CD14-positive monocyte (primary cell): ENCODE data around the gene TRAF3IP3. TPM values are rescaled to one million over a fixed set of nuclear protein-coding genes. Genes with fewer than 3 reads are reported as not detected.

ENCODE experiments used
- DNase-seq, 3 donors: peaks; one replicate each; pipeline ENCODE4 v3.0.0-alpha.2; 2011 to 2022
- H2AFZ ChIP-seq: 2 replicates; pipeline ENCODE4 v1.6.0; 2012; ENCODE audit warnings: mild to moderate bottlenecking, low read depth, low read length, inconsistent platforms; ENCODE audit not compliant: insufficient read depth, poor library complexity, severe bottlenecking
- H3K27ac ChIP-seq, 2 donors: 1 replicate in 1 of 2; 2 replicates in 1 of 2; pipeline ENCODE4 v1.5.1; 2012 to 2013; ENCODE audit warnings: low read length in 2 of 2, control low read depth in 1 of 2, inconsistent platforms in 1 of 2, low read depth in 1 of 2, mild to moderate bottlenecking in 1 of 2
- H3K27me3 ChIP-seq, 2 donors: one replicate each; pipeline versions ENCODE4 v1.6.0 to v1.6.1; 2011 to 2013; ENCODE audit warnings: low read length in 2 of 2; ENCODE audit not compliant: control insufficient read depth in 2 of 2, insufficient read depth in 2 of 2
- H3K36me3 ChIP-seq, 2 donors: replicated peaks in 1 of 2; 1 replicate in 1 of 2; 2 replicates in 1 of 2; pipeline versions ENCODE4 v1.5.1 to v1.6.1; 2012 to 2013; ENCODE audit warnings: low read length in 2 of 2, control low read depth in 1 of 2, inconsistent platforms in 1 of 2, mild to moderate bottlenecking in 1 of 2; ENCODE audit not compliant: insufficient read depth in 2 of 2, control insufficient read depth in 1 of 2
- H3K4me1 ChIP-seq, 2 donors: 1 replicate in 1 of 2; 2 replicates in 1 of 2; pipeline versions ENCODE4 v1.5.1 to v1.6.1; 2012 to 2013; ENCODE audit warnings: low read length in 2 of 2, control low read depth in 1 of 2, inconsistent platforms in 1 of 2, mild to moderate bottlenecking in 1 of 2, moderate library complexity in 1 of 2; ENCODE audit not compliant: insufficient read depth in 2 of 2, control insufficient read depth in 1 of 2
- H3K4me2 ChIP-seq: replicated peaks from 2 replicates; pipeline ENCODE3; 2012; ENCODE audit warnings: low read length, moderate library complexity, mild to moderate bottlenecking; ENCODE audit not compliant: poor library complexity, severe bottlenecking; ENCODE audit errors: extremely low read depth
- H3K4me3 ChIP-seq, 3 experiments: fragments of 200-600 bp in 1 of 3; sonication (generic) in 1 of 3; replicated peaks in 1 of 3; 1 replicate in 2 of 3; 2 replicates in 1 of 3; pipeline ENCODE4 v1.5.1; 2011 to 2013; ENCODE audit warnings: low read length in 3 of 3, mild to moderate bottlenecking in 3 of 3, control low read depth in 2 of 3, low read depth in 2 of 3, inconsistent platforms in 1 of 3, moderate library complexity in 1 of 3
- H3K79me2 ChIP-seq: 2 replicates; pipeline ENCODE4 v1.6.0; 2012; ENCODE audit warnings: mild to moderate bottlenecking, control low read depth, inconsistent platforms, low read length, moderate library complexity; ENCODE audit not compliant: insufficient read depth
- H3K9ac ChIP-seq: 2 replicates; pipeline ENCODE4 v1.6.0; 2017; ENCODE audit warnings: low read length, mild to moderate bottlenecking; ENCODE audit not compliant: insufficient read depth, poor library complexity, severe bottlenecking
- H3K9me3 ChIP-seq, 2 donors: replicated peaks in 1 of 2; 1 replicate in 1 of 2; 2 replicates in 1 of 2; pipeline versions ENCODE4 v1.5.1 to v1.6.1; 2012 to 2013; ENCODE audit warnings: low read length in 2 of 2, control low read depth in 1 of 2; ENCODE audit not compliant: control insufficient read depth in 1 of 2, insufficient read depth in 1 of 2
- H4K20me1 ChIP-seq: 2 replicates; pipeline ENCODE4 v1.6.0; 2012; ENCODE audit warnings: mild to moderate bottlenecking, low read length, control low read depth, moderate library complexity; ENCODE audit not compliant: insufficient read depth
- H3K27ac Mint-ChIP-seq, 7 donors: one replicate each; pipeline ENCODE4 v1.8.0; 2020; ENCODE audit warnings: mild to moderate bottlenecking in 7 of 7, mixed read lengths in 7 of 7, moderate library complexity in 6 of 7, inconsistent platforms in 2 of 7
- H3K27me3 Mint-ChIP-seq, 3 donors: one replicate each; pipeline ENCODE4 v1.8.0; 2021 to 2022; ENCODE audit warnings: low read depth in 3 of 3, mild to moderate bottlenecking in 3 of 3, mixed read lengths in 3 of 3, moderate library complexity in 3 of 3, inconsistent platforms in 1 of 3
- H3K36me3 Mint-ChIP-seq, 2 donors: one replicate each; pipeline ENCODE4 v1.8.0; 2020; ENCODE audit warnings: mixed read lengths in 2 of 2, inconsistent platforms in 1 of 2, mild to moderate bottlenecking in 1 of 2
- H3K4me1 Mint-ChIP-seq: one replicate; pipeline ENCODE4 v1.8.0; 2020; ENCODE audit warnings: mild to moderate bottlenecking, mixed read lengths
- H3K4me3 Mint-ChIP-seq, 2 donors: one replicate each; pipeline ENCODE4 v1.8.0; 2020; ENCODE audit warnings: mild to moderate bottlenecking in 2 of 2, mixed read lengths in 2 of 2, moderate library complexity in 1 of 2
- H3K9me3 Mint-ChIP-seq, 7 donors: one replicate each; pipeline ENCODE4 v1.8.0; 2020 to 2022; ENCODE audit warnings: mixed read lengths in 7 of 7, mild to moderate bottlenecking in 6 of 7, moderate library complexity in 6 of 7, inconsistent platforms in 2 of 7
- WGBS: methylation state at CpG from one replicate; pipeline ENCODE4 v1.1.5; 2013; ENCODE audit warnings: missing lambda C conversion rate; ENCODE audit not compliant: insufficient coverage; 5-methylcytosine and 5-hydroxymethylcytosine counted together
- intact Hi-C, 2 donors: fragments of 100-400 bp; cut with micrococcal nuclease; formaldehyde crosslinking; loops; one replicate each; pipeline versions ENCODE4 v1.15.0 to v1.15.1; 2023
- polyA plus RNA-seq, 3 donors: library from polyadenylated mRNA; depleted of rRNA in 1 of 3; unstranded in 2 of 3; stranded (reverse) in 1 of 3; fragments of 300-500 nt in 2 of 3; fragments of >200 nt in 1 of 3; fragmentation: Illumina TruSeq in 2 of 3; gene quantifications; 1 replicate in 2 of 3; 2 replicates in 1 of 3; pipeline ENCODE4 v1.2.3, GENCODE V29; 2012 to 2021
- TF ChIP-seq, protein P1 (sequence below): fragments of 200-600 bp; IDR thresholded peaks from one replicate; pipeline ENCODE4 v1.8.0; 2022; ENCODE audit warnings: antibody characterized with exemption, mild to moderate bottlenecking

TRAF3IP3 gene
- polyA plus RNA-seq, 3 donors, result 89.3 to 266 (median 111) TPM

GRCh38 chr1:209775678-209776077, 19.8 kb downstream of the TRAF3IP3 start:
- no peak overlapping the region for H3K4me2 ChIP-seq
- H3K4me1 Mint-ChIP-seq, result peaks cover 17% of the 10 kb centered on the region
- TF ChIP-seq, protein P1, sequence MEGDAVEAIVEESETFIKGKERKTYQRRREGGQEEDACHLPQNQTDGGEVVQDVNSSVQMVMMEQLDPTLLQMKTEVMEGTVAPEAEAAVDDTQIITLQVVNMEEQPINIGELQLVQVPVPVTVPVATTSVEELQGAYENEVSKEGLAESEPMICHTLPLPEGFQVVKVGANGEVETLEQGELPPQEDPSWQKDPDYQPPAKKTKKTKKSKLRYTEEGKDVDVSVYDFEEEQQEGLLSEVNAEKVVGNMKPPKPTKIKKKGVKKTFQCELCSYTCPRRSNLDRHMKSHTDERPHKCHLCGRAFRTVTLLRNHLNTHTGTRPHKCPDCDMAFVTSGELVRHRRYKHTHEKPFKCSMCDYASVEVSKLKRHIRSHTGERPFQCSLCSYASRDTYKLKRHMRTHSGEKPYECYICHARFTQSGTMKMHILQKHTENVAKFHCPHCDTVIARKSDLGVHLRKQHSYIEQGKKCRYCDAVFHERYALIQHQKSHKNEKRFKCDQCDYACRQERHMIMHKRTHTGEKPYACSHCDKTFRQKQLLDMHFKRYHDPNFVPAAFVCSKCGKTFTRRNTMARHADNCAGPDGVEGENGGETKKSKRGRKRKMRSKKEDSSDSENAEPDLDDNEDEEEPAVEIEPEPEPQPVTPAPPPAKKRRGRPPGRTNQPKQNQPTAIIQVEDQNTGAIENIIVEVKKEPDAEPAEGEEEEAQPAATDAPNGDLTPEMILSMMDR, result no peak
- H3K4me3 Mint-ChIP-seq, result no peak overlapping the region
- peaks cover 8% of the 10 kb centered on the region for H3K79me2 ChIP-seq
- no peaks in the 10 kb centered on the region for H3K27me3 ChIP-seq
- no peak overlapping the region for H3K9ac ChIP-seq
- no peaks in the 10 kb centered on the region for H3K9me3 Mint-ChIP-seq
- peaks cover 23 to 39% of the 10 kb centered on the region in 2 donors for H3K4me1 ChIP-seq
- no peak for DNase-seq
- H2AFZ ChIP-seq, result no peak overlapping the region
- intact Hi-C loops, result no loop called here
- H3K27ac Mint-ChIP-seq, result peak overlapping the region in 3 of 7 donors; percentile 63 to 76 (median 66)
- no peak overlapping the region for H3K4me3 ChIP-seq
- 47% methylated on average over 2 of the region's 2 CpGs for WGBS
- peak overlapping the region in 1 of 2 donors; percentile 71 for H3K27ac ChIP-seq
- no peaks in the 10 kb centered on the region for H3K9me3 ChIP-seq
- peaks cover 79 to 90% of the 10 kb centered on the region in 2 donors for H3K36me3 ChIP-seq
- H3K27me3 Mint-ChIP-seq, result peaks cover 0 to 1% (median 0%) of the 10 kb centered on the region in 3 donors
- H3K36me3 Mint-ChIP-seq, result peaks cover 62 to 82% of the 10 kb centered on the region in 2 donors
- peaks cover 96% of the 10 kb centered on the region for H4K20me1 ChIP-seq

GRCh38 chr1:209777587-209777986, 21.7 kb downstream of the TRAF3IP3 start:
- Histone ChIP-seq H3K9me3 (no peaks in the 10 kb centered on the region), H3K27ac (no peak overlapping the region), H3K79me2 (no peaks in the 10 kb centered on the region), H3K36me3 (peaks cover 90 to 100% of the 10 kb centered on the region in 2 donors), H3K4me1 (peaks cover 14 to 23% of the 10 kb centered on the region in 2 donors), H3K4me2 (no peak overlapping the region), H3K27me3 (no peaks in the 10 kb centered on the region), H2AFZ (no peak overlapping the region), H4K20me1 (peaks cover 77% of the 10 kb centered on the region), H3K9ac (no peak overlapping the region), H3K4me3 (no peak overlapping the region)
- DNase-seq, result no peak
- no peak overlapping the region for H3K4me3 Mint-ChIP-seq
- H3K27ac Mint-ChIP-seq, result peak overlapping the region in 2 of 7 donors; percentile 5 to 75
- peaks cover 0 to 1% (median 0%) of the 10 kb centered on the region in 3 donors for H3K27me3 Mint-ChIP-seq
- intact Hi-C loops, result no loop called here
- H3K36me3 Mint-ChIP-seq, result peaks cover 78 to 96% of the 10 kb centered on the region in 2 donors
- TF ChIP-seq, protein P1, result no peak
- H3K4me1 Mint-ChIP-seq, result peaks cover 17% of the 10 kb centered on the region
- no CpG with 5 or more reads among the region's 2 CpGs for WGBS
- H3K9me3 Mint-ChIP-seq, result no peaks in the 10 kb centered on the region
